Occipital lobe (tissue), 2 donors: ENCODE measurements around the gene AFAP1. TPM values are rescaled to one million over a fixed set of nuclear protein-coding genes. Genes with fewer than 3 reads are reported as not detected.

Source experiments
- DNase-seq: peaks from one replicate; lab custom pipeline; 2025; lab: John Stamatoyannopoulos, UW
- total RNA-seq: library from RNA; depleted of rRNA; stranded (reverse); fragments of >200 nt; gene quantifications from one replicate; pipeline ENCODE4 v1.2.3, GENCODE V29; 2014

AFAP1 gene
- total RNA-seq, 1 donor from 2014 or later = 62.2 TPM

DNA sequence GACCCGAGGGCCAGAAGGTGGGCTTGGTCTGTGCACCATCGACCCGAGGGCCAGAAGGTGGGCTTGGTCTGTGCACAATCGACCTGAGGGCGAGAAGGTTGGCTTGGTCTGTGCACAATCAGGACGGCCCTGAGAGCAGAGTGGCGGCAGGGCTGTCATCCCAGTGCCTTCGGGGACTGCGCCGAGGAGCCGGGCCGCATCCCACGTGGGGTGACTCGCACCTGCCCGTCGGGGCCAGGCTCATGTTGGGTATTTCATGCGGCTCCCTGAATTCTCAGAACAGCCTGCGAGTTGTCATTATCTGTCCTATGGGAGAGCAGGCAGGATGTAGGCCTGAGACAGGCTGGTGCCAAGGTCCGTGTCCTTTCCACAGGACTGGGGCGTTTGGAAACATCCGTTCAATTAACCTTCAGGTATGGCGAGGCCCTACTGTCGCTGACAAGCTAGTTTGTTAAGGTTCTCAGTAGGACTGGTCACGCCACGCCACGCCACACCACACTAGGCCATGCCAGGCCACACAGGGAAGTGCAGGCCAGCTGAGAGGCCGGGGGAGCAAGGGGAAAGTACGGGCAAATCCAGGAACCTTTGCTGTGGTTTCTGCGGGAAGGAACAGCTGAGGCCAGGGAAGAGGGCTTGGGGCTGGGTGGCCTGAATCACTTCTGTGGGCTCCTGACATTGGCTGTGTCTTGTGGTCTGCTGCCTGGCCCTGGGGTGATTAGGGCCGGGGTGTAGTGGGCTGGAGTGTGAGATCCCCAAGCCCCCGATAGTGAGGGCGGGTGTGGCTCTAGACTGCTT, 182.9 kb downstream of the AFAP1 start:
- DNase-seq = no peak

- no peak for DNase-seq
These were observed 183.6 kb downstream of the AFAP1 start for GRCh38 chr4:7756071-7756470.

DNA sequence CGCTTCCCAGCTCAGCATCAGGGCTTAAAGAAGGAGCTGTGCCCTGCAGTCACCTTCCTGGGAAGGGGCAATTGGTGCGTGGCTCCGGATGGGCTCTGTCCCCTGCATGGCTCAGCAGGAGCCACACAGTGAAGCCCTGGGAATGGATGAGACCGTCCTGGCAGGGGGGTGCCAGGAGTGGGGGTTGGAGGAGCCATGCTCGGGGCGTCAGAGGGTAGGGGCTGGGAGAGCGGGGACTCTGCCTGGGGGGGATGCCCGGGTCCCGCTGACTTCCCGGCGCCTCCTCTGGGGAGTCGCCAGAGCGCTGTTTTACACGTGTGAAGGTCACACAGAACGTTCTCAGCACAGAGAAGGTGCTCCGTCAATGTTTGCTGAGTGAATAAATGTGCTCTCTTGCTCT, 184.1 kb downstream of the AFAP1 start:
- DNase-seq = no peak

GRCh38 chr4:7754565-7755262, 184.9 kb downstream of the AFAP1 start:
- no peak for DNase-seq

DNA sequence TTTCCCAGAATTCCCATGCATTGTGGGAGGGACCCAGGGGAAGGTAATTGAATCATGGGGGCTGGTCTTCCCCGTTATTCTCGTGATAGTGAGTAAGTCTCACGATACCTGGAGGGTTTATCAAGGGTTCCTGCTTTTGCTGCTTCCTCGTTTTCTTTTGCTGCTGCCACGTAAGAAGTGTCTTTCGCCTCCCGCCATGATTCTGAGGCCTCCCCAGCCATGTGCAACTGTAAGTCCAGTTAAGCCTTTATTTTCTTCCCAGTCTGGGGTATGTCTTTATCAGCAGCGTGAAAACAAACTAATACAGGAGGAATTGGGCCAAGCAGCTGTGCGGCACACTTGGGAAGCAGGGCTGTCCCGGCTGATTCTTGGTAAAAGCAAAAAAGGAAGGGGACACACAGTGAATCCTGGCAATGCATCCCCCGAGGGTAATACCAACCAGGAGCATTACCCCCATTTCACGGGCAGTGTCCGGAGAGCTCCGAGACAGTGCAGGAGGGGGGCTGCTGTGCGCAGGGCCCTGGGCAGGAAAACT, 185.7 kb downstream of the AFAP1 start:
- no peak for DNase-seq

GRCh38 chr4:7753271-7753670, 186.4 kb downstream of the AFAP1 start:
- DNase-seq = no peak

- DNase-seq = no peak
These were observed 187.0 kb downstream of the AFAP1 start for GRCh38 chr4:7752649-7753048.

DNA sequence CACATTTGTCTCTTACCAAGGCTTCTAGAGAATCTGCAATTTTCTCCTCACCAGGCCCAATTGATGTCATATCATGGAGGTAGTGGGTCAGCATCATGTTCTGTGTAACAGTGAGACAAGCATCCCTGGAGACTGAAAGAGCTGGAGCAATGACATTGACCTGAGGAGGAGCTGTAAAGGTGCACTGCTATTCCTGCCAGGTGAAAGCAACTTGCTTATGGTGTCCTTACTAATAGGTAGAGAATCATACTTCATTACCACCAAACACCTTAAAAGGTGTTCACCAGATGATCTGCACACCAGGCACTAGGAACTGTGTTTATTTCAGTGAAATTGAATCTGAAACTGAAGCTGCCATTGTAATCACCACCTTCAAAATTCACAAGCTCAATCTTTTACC, 188.7 kb downstream of the AFAP1 start:
- no peak for DNase-seq

- no peak for DNase-seq
These were observed 189.1 kb downstream of the AFAP1 start for GRCh38 chr4:7750523-7750922.

DNA sequence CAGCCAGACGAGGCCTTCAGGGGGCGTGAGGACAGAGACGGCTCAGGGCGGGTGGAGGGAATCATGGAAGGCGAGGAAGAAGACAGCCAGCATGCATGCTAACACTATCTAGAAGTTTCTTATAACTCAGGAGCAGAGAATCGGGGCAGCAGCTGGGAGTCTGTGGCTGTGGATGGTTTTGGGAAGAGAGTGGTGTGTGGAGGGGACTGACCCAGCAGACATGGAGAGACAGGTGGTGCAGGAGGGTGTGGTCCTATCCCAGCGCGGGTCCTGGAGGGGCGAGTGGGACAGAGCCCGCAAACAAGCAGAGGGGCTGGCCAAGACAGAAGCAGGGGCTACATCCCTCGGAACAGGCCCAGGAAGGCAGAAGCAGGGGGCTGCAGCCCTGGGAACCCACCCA, 192.1 kb downstream of the AFAP1 start:
- DNase-seq = no peak

DNA sequence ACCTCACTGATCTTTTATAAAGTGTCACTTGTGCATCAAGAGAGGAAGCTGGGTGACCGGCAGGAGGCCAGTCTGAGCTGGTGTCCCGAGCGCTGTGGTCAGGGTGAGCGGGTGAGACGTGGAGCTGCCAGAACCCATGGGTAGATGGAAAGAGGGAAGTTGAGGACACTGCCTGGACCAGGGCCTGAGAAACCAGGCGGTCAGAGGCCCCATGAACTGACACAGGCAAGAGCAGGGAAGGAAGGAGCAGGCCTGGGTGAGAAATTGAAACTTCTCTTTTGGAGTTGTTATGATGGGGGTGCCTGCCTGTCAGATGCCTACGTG, 192.6 kb downstream of the AFAP1 start:
- no peak for DNase-seq

DNA sequence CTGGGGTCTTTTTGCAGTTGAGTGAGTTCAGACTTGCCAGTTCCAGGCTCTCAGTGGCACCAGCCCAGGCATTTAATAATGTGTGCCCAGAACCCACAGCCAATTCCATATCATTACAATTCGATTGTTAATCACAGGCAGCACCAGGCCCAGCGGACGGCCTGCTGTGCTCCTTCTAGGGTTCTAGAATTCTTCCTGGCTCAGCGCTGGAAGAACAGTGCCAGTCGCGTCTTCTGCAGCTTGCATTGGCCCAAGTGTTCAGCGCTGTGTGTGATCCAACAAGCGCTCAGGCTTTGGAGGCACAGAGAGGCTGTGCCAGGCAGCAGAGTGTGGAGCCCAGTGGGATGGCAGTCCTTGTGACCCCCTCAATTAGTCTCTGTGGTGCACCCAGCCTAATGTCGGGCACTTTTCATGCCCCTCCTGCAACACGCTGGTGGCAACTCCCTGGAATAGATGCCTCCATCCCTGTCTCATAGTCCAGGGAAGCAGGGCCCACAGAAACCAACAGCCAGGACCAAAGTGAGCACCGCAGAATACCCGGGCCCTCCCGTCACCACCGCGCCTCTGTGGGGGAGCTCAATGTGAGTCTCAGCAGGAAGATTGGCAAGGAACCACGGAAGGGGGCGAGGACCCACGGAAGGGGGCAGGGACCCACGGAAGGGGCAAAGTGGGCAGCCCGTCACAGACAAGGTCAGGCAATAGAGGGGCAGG, 193.2 kb downstream of the AFAP1 start:
- no peak for DNase-seq

- DNase-seq = no peak
These were observed 194.3 kb downstream of the AFAP1 start for GRCh38 chr4:7745301-7745885.

- no peak for DNase-seq
These were observed 195.4 kb downstream of the AFAP1 start for GRCh38 chr4:7744142-7744804.

- DNase-seq = no peak
These were observed 196.8 kb downstream of the AFAP1 start for GRCh38 chr4:7742807-7743280.

- no peak for DNase-seq
These were observed 197.5 kb downstream of the AFAP1 start for GRCh38 chr4:7741946-7742806.

DNA sequence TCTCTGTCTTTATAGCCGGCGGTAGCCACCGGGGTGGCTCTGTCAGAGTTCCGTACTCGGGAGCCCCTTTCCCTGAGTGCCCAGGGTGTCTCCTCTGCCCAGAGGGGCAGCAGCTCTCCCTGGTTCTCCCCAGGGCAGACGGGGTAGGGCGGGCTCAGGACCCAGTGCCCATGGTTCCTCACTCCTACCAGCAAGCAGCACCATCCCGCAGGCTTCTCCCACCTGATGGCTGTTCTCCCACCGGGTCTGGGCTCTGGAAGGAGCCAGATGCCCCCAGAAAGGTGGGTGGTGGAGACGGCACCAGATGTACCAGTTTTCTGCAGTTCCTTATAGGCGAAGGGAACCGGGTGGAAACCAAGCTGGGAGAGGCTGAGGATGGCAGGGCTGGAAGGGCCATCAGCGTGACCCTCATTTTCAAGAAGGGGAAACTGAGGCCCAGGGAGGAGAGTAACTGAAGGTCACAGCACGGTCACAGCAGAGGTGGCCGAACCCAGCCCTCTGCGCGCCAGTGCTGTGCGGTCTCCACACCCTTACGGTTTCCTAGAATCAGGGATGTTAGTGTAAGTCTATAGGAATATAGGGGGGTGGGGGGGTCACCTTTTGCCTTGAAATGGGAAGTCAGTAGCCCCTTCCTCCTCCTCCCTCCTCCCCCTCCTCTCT, 198.7 kb downstream of the AFAP1 start:
- no peak for DNase-seq

GRCh38 chr4:7739918-7740865, 199.5 kb downstream of the AFAP1 start:
- no peak for DNase-seq
